Epithelial cell of proximal tubule (primary cell): ENCODE measurements around the gene KLK6. TPM values are rescaled to one million over a fixed set of nuclear protein-coding genes. Genes with fewer than 3 reads are reported as not detected.

Experiments
- DNase-seq: peaks from one replicate; pipeline ENCODE4 v3.0.0-alpha.2; 2011; ENCODE audit warnings: low read depth
- H3K4me3 ChIP-seq: 2 replicates; pipeline ENCODE4 v1.5.1; 2011; ENCODE audit warnings: low read depth, mild to moderate bottlenecking, low read length
- CTCF ChIP-seq: conservative IDR thresholded peaks from 2 replicates; pipeline ENCODE4 v1.5.1; 2012; ENCODE audit warnings: low read depth, mild to moderate bottlenecking, low read length
- total RNA-seq: library from RNA; depleted of rRNA; stranded (reverse); fragments of >200 nt; gene quantifications from 2 replicates; pipeline ENCODE4 v1.2.3, GENCODE V29; 2015

The KLK6 gene
- total RNA-seq, 1 donor from 2014 or later: 32.2 TPM

DNA sequence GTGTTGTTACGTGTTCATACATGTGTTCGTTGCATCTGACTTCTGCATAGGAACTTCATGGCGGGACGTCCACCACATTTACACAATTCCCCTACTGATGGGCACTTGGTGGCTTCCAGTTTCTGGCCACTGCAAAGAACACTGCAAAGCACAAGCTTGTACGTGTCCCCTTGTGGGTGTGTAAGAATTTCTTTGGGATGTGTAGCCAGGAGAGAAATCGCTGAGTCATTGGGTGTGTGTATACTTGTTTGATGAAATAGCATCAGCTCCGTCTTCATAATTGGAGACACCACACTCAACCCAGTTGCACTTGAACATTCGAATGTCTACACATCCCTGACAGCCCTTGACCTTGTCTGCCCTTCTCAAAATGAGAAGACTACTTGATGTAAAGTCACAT lies 35.8 kb downstream of the KLK6 start:
- TF ChIP-seq CTCF: no peak
- DNase-seq: no peak
- no peak overlapping the region for H3K4me3 ChIP-seq

DNA sequence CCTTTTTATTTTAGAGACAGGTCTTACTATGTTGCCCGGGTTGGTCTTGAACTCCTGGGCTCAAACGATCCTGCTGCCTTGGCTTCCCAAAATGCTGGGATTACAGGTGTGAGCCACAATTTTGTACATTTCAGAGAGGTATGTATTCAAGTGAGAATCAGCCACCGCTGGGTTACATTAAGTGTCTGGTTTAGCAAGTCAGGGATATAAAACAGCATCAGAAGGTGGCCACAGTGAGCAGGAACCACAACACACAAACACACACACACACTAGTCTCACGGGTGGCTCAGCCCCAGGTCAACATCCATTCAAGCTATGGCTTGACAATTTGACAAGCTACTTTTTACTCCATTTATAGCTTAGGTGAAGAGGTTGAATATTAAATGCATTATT lies 36.7 kb downstream of the KLK6 start:
- no peak for TF ChIP-seq CTCF
- no peak overlapping the region for H3K4me3 ChIP-seq
- DNase-seq: no peak

GRCh38 chr19:50932018-50932689 lies 37.2 kb downstream of the KLK6 start:
- H3K4me3 ChIP-seq: no peak overlapping the region
- TF ChIP-seq CTCF: no peak

DNA sequence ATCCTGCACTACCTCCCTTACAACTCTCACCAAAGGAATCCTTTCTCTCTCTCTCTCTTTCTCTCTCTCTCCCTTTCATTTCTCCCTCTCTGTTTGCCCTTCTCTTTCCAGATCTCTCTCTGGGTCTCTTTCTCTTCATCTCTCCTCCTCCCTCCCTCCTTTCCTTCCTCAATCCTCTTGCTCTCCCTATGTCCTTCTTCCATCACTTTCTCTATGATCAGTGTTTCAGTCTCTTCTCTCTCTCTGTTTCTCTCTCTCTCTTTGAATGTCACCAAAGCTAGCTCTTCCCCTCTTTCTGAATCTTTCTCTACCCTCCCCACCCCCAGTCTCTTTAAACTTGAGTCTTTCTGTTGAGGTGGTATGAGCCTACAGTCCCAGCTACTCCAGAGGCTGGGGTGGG lies 38.4 kb downstream of the KLK6 start:
- DNase-seq: no peak
- TF ChIP-seq CTCF: no peak
- no peak overlapping the region for H3K4me3 ChIP-seq

More at GRCh38 chr19:50932018-50932689, 37.2 kb downstream of the KLK6 start:
- DNase-seq: no peak

DNA sequence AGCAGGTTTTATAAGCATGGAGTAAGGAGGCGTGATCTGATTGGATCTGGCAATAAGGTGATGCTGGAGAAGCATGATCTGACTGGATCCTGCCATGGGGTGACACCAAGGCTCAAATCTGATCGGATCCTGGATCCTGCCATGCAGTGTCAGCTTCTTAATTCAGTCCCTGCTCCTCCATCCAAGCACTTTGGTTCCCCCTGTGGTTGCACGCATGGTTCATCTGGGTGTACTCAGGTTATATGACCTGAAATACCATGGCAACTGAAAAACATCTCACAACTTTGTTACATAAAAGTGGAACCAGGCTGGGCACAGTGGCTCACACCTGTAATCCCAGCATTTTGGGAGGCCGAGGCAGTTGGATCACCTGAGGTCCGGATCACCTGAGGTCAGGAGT lies 40.6 kb downstream of the KLK6 start:
- TF ChIP-seq CTCF: no peak
- no peak overlapping the region for H3K4me3 ChIP-seq
- DNase-seq: no peak

- TF ChIP-seq CTCF: no peak
- DNase-seq: no peak
- H3K4me3 ChIP-seq: no peak overlapping the region
These were observed 43.2 kb downstream of the KLK6 start for GRCh38 chr19:50926144-50926543.

- no peak for DNase-seq
- no peak overlapping the region for H3K4me3 ChIP-seq
- no peak for TF ChIP-seq CTCF
These were observed 43.7 kb downstream of the KLK6 start for GRCh38 chr19:50925734-50926133.
